Endometrial microvascular endothelial cells (primary cell): ENCODE data around the gene UGGT1. TPM values are rescaled to one million over a fixed set of nuclear protein-coding genes. Genes with fewer than 3 reads are reported as not detected.

Experiments
- in situ Hi-C: cut with HindIII; loops from 2 replicates; pipeline ENCODE4 v1.10.0; 2017; ENCODE audit warnings: low sequenced_read_pairs, low pct_unique_long_range_greater_than_20kb; ENCODE audit errors: inconsistent ontology term
- total RNA-seq: library from RNA; depleted of rRNA; stranded (reverse); fragments of >200 nt; gene quantifications from one replicate; pipeline ENCODE4 v1.2.3, GENCODE V29; 2015; ENCODE audit errors: inconsistent ontology term

UGGT1 gene
- 51.5 TPM for total RNA-seq

GRCh38 chr2:128090945-128091725, at the start of gene UGGT1:
Gene UGGT1 (plus strand): TSS chr2:128091200. CDS start chr2:128091358, 158 bp downstream.
- in situ Hi-C loops: no loop called here

- in situ Hi-C loops: no loop called here
Measured at GRCh38 chr2:128041561-128041960, 49.4 kb upstream of the UGGT1 start.

- in situ Hi-C loops: no loop called here
Measured at GRCh38 chr2:128043041-128043440, 48.0 kb upstream of the UGGT1 start.

GRCh38 chr2:128053331-128053730, 37.7 kb upstream of the UGGT1 start:
- in situ Hi-C loops: no loop called here

- in situ Hi-C loops: no loop called here
Measured at GRCh38 chr2:128054104-128054885, 36.7 kb upstream of the UGGT1 start.

GRCh38 chr2:128057334-128057733, 33.7 kb upstream of the UGGT1 start:
- in situ Hi-C loops: no loop called here

- in situ Hi-C loops: no loop called here
Measured at GRCh38 chr2:128058114-128058513, 32.9 kb upstream of the UGGT1 start.

GRCh38 chr2:128062571-128062970, 28.4 kb upstream of the UGGT1 start:
- in situ Hi-C loops: no loop called here

GRCh38 chr2:128064353-128064752, 26.6 kb upstream of the UGGT1 start:
- in situ Hi-C loops: no loop called here

- in situ Hi-C loops: no loop called here
Measured at GRCh38 chr2:128069769-128070168, 21.2 kb upstream of the UGGT1 start.

- in situ Hi-C loops: no loop called here
Measured at GRCh38 chr2:128073278-128073677, 17.7 kb upstream of the UGGT1 start.

GRCh38 chr2:128076461-128077106, 14.4 kb upstream of the UGGT1 start:
- in situ Hi-C loops: no loop called here

- in situ Hi-C loops: no loop called here
Measured at GRCh38 chr2:128084757-128085156, 6.2 kb upstream of the UGGT1 start.

GRCh38 chr2:128086244-128086643, 4.8 kb upstream of the UGGT1 start:
- in situ Hi-C loops: no loop called here

- in situ Hi-C loops: no loop called here
Measured at GRCh38 chr2:128090575-128090944, 440 bp upstream of the UGGT1 start.

GRCh38 chr2:128091726-128092080, 703 bp downstream of the UGGT1 start:
- in situ Hi-C loops: no loop called here

- in situ Hi-C loops: no loop called here
Measured at GRCh38 chr2:128092656-128093055, 1.7 kb downstream of the UGGT1 start.

GRCh38 chr2:128093762-128094161, 2.8 kb downstream of the UGGT1 start:
- in situ Hi-C loops: no loop called here

GRCh38 chr2:128095201-128095600, 4.2 kb downstream of the UGGT1 start:
- in situ Hi-C loops: no loop called here

GRCh38 chr2:128103407-128103806, 12.4 kb downstream of the UGGT1 start:
- in situ Hi-C loops: no loop called here
